ENCODE data around the gene SYK. TPM values are rescaled to one million over a fixed set of nuclear protein-coding genes. Genes with fewer than 3 reads are reported as not detected.

Gene SYK
- total and polyA plus RNA-seq, 2 of the 4 experiments (the other 2 are of a cell fraction) = not detected

DNA sequence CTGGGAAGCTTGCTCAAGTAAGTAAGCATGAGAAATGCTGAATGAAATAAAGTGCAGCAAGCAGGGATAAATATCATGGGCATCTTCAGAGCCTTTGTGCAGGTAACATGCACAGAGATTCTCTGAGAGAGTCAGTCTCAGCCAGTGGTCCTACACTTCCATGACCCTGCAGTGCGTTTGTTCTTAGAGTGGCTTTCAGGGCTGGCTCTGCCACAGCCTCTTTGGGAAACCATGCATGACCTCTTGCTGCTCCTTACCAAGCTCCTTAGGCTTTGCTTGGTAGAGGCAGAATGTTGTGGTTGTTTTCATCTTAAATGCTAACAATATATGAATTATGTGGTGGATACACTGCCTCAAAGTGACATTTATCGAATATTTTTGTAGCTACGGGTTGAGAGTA is 5.4 kb downstream of the SYK start (continued):
- TF ChIP-seq, protein P1, sequence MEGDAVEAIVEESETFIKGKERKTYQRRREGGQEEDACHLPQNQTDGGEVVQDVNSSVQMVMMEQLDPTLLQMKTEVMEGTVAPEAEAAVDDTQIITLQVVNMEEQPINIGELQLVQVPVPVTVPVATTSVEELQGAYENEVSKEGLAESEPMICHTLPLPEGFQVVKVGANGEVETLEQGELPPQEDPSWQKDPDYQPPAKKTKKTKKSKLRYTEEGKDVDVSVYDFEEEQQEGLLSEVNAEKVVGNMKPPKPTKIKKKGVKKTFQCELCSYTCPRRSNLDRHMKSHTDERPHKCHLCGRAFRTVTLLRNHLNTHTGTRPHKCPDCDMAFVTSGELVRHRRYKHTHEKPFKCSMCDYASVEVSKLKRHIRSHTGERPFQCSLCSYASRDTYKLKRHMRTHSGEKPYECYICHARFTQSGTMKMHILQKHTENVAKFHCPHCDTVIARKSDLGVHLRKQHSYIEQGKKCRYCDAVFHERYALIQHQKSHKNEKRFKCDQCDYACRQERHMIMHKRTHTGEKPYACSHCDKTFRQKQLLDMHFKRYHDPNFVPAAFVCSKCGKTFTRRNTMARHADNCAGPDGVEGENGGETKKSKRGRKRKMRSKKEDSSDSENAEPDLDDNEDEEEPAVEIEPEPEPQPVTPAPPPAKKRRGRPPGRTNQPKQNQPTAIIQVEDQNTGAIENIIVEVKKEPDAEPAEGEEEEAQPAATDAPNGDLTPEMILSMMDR (conservative IDR thresholded peaks at IDR 0.05; ENCODE audit: low read depth, low read length) = no peak

- Histone ChIP-seq H2BK20ac (ENCODE audit: low read depth, low read length) (no peak overlapping the region), H4K20me1 (ENCODE audit: insufficient read depth, low read length) (no peaks in the 10 kb centered on the region), H3K9me3 (ENCODE audit: control insufficient read depth, insufficient read depth, low read length) (no peaks in the 10 kb centered on the region), H3K79me1 (ENCODE audit: low read depth in 1 of 2, low read length in 2 of 2) (no peaks in the 10 kb centered on the region), H3K27ac (ENCODE audit: insufficient read depth, low read length) (no peak overlapping the region), H3K4me2 (ENCODE audit: low read depth, low read length) (no peak overlapping the region), H3K4me3 (ENCODE audit: insufficient read depth, low read depth, low read length) (no peak overlapping the region), H2AK9ac (replicated peaks; ENCODE audit: low read depth, low read length, poor library complexity) (no peak overlapping the region), H2BK15ac (ENCODE audit: low read depth, low read length) (no peak overlapping the region), H3K4ac (ENCODE audit: low read depth, low read length) (no peak overlapping the region), H2BK5ac (ENCODE audit: low read depth, low read length, poor library complexity, severe bottlenecking) (no peak overlapping the region), H4K91ac (ENCODE audit: insufficient read depth, low read depth, low read length) (no peak overlapping the region), H4K8ac (ENCODE audit: low read depth in 2 of 2, low read length in 2 of 2) (no peak overlapping the region), H2AFZ (replicated peaks; ENCODE audit: low read length, poor library complexity) (peak overlapping the region; percentile 27), H2BK120ac (ENCODE audit: low read depth, low read length) (no peak overlapping the region), H2AK5ac (ENCODE audit: low read depth, low read length) (no peak overlapping the region), H3K4me1 (ENCODE audit: control insufficient read depth, insufficient read depth, low read length) (no peaks in the 10 kb centered on the region), H3K9me1 (ENCODE audit: insufficient read depth, low read length) (no peaks in the 10 kb centered on the region), H3K14ac (replicated peaks; ENCODE audit: low read depth, low read length) (no peak overlapping the region), H3K18ac (ENCODE audit: low read depth, low read length) (no peak overlapping the region), H4K5ac (ENCODE audit: low read depth, low read length) (no peak overlapping the region), H3K36me3 (ENCODE audit: control insufficient read depth, insufficient read depth, low read length) (no peaks in the 10 kb centered on the region), H3K56ac (ENCODE audit: extremely low read depth, insufficient read depth, low read length) (no peak overlapping the region), H3K9ac (ENCODE audit: low read depth, low read length) (no peak overlapping the region), H3K23ac (ENCODE audit: low read depth, low read length) (no peak overlapping the region), H3K27me3 (ENCODE audit: control insufficient read depth, insufficient read depth, low read length) (peaks cover 2% of the 10 kb centered on the region; the same call in 1 of the 2 replicates)
- ATAC-seq (ENCODE audit: low read depth) (no peak), DNase-seq (no peak)
- intact Hi-C loops (cut with micrococcal nuclease) = no loop called here
- WGBS, 2 experiments (ENCODE audit: extremely low coverage in 2 of 2, insufficient read length in 1 of 2) = 59% methylated on average over 5 of the region's 6 CpGs; no CpG with 5 or more reads in 1 of the 2 experiments
- in situ Hi-C loops (cut with MboI; ENCODE audit: low sequenced_read_pairs) = no loop called here
- ChIA-PET CTCF (interaction anchor here (0.7 kb wide), 1 partner anchor 812 kb away, joined by 5 read pairs; no protein-coding TSS in a partner anchor), POLR2A (ENCODE audit: unreplicated experiment) (no interaction called here)
- BruUV-seq (replicated peaks) = no TSS peak
- dilution Hi-C loops (cut with HindIII; ENCODE audit: low sequenced_read_pairs, unreplicated experiment) = no loop called here
- TF ChIP-seq SMC3 (IDR thresholded peaks at IDR 0.05; ENCODE audit: low read depth, low read length) (no peak), CHD1 (IDR thresholded peaks at IDR 0.05; ENCODE audit: low read depth, low read length) (no peak), CEBPB (IDR thresholded peaks at IDR 0.05; ENCODE audit: low read depth, low read length) (no peak), MAZ (IDR thresholded peaks at IDR 0.05; ENCODE audit: borderline replicate concordance, low read depth, low read length) (no peak), RAD21 (IDR thresholded peaks at IDR 0.05; ENCODE audit: low read length) (no peak), NFE2L2 (IDR thresholded peaks at IDR 0.05; ENCODE audit: low read depth, low read length) (no peak), RCOR1 (IDR thresholded peaks at IDR 0.05; ENCODE audit: insufficient replicate concordance, low read length) (no peak), RFX5 (IDR thresholded peaks at IDR 0.05; ENCODE audit: low read depth, low read length) (no peak), MXI1 (IDR thresholded peaks at IDR 0.05; ENCODE audit: borderline replicate concordance, low read depth, low read length) (no peak), MAFK (IDR thresholded peaks at IDR 0.05; ENCODE audit: low read depth, low read length) (no peak), POLR2A (IDR thresholded peaks at IDR 0.05; ENCODE audit: low read depth, low read length) (no peak), ELK1 (IDR thresholded peaks at IDR 0.05; ENCODE audit: borderline replicate concordance, low read depth, low read length) (no peak)
- TF ChIP-seq, protein P1 (conservative IDR thresholded peaks at IDR 0.05; ENCODE audit: low read depth, low read length) = no peak
Measured at GRCh38 chr9:90808398-90808797, 6.8 kb downstream of the SYK start.
